NCI-H2107 treated with DMSO at 0.1 percent for 48 hours (cell line): ENCODE results near the gene TDRD12.

Experiments used
- DNase-seq: peaks from one replicate; lab custom pipeline; 2025; ENCODE audit not compliant: unreplicated experiment; lab: John Stamatoyannopoulos, UW

Gene TDRD12

DNA sequence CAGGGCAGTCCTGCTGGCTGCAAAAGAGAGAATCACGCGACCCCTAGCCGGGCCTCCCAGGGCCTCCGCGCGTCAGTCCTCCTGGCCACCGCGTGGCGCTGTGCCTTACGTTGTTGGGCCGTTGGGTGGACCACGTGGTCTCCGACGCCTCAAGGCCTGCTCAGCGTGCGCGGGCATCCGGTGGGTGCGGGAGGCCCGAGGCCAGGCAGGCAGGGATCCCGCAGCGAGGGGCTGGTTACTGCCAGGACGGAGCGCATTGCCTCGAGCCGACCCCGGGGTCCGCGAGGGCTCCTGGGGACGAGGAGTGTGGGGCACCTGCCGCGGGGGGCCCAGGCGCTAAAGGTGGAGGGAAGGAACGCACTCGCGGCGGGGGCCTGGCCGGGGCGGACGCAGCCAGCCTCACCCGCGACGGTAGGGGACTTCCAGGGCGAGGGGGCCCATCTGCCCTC, at the start of gene TDRD12:
Gene TDRD12 (plus strand): TSS at position 157 of the 449 bp plus-strand sequence. CDS start 306 bp downstream, outside the sequence.
- DNase-seq, result no peak

- no peak for DNase-seq
These were observed 47.5 kb upstream of the TDRD12 start for GRCh38 chr19:32671883-32672593.

GRCh38 chr19:32672841-32673240, 46.7 kb upstream of the TDRD12 start:
- DNase-seq, result no peak

DNA sequence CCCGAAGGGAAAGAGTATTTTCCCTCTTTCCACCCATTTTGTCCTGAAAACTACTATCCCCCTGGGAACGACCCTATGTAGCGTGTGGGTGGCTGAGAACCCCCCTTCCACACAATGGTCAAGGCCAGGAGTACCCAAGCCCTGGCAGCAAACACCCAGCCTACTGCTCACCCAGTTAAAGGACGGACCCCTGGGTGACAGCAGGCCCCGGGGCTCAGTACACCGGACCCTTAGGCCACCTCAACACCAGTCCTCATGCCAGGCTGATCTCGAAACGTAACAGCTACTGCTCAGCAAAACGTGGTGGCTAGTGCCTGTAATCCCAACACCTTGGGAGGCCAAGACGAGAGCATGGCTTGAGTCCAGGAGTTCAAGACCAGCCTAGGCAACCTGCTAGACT, 46.0 kb upstream of the TDRD12 start:
- DNase-seq, result no peak

DNA sequence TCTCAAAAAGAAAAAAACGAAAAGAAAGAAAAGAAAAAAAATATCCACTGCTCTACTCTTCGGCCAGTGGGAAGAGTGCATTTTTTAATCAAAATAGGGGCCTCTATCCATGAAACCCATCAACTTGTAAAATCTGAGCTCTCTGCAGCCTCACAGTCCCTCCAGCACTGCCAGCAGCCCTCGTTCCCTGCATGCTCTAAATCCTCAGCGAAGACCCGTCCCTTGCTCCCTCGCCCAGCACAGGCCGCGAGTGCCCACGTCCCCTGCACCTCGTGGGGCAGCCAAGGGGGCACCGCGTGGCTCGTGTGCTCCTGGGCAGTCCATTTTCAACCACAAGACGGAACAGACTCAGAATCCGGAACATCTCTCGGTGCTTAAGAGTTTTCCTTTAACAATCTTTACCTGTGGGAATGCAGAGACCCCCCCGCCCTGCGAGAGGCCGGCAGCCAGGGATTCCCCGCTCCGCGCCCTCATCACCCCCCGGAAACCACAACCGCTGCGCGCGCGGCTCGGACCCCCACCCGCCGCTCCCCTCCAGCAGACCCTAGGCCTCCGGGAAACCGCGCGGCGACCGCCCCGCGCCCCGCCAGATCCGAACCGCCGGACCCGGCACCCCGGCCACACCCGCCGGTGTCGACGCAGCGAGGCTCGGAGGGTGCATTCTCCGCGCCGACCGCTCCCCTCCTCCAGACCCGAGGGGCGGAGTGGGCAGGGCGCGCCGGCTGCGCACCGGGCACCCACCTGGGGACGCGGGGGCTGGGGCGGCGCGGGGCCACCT, 45.2 kb upstream of the TDRD12 start:
- no peak for DNase-seq

GRCh38 chr19:32674931-32675719, 44.4 kb upstream of the TDRD12 start, which contains the start of gene ANKRD27:
Gene ANKRD27 (minus strand): TSS chr19:32675180. CDS start chr19:32659015, 16,165 bp downstream.
- DNase-seq, result peak; percentile 97

GRCh38 chr19:32675720-32676185, 43.8 kb upstream of the TDRD12 start, which contains the start of gene RGS9BP:
Gene RGS9BP (plus strand): TSS chr19:32675848. CDS start chr19:32676264, 416 bp downstream.
- DNase-seq, result no peak

GRCh38 chr19:32676186-32676894, 43.2 kb upstream of the TDRD12 start:
- DNase-seq, result no peak

DNA sequence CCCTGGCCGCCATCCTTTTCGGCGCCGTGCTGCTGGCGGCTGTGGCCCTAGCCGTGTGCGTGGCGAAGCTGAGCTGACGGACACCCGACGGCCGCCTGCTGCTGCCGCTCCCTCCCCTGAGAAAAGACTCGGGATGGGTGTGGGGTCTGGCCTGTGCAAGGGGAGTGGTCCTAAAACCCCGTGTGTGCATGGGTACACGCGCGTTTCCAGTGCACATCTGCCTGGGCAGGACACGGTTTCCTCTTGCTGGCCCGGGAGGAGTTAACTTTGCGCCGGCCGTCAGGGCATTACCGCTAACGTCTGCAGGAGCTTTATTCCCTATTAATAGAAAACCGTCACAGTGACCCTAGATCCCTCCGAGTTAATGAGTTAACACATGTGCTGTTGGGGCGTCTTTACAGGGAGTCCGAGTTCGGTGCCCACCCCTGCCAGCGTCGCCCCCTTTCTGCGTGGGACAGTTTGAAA, 42.6 kb upstream of the TDRD12 start:
- DNase-seq, result no peak

- no peak for DNase-seq
These were observed 41.9 kb upstream of the TDRD12 start for GRCh38 chr19:32677657-32678056.

- no peak for DNase-seq
These were observed 38.6 kb upstream of the TDRD12 start for GRCh38 chr19:32680986-32681385.

- DNase-seq, result no peak
These were observed 37.2 kb upstream of the TDRD12 start for GRCh38 chr19:32682317-32682716.

DNA sequence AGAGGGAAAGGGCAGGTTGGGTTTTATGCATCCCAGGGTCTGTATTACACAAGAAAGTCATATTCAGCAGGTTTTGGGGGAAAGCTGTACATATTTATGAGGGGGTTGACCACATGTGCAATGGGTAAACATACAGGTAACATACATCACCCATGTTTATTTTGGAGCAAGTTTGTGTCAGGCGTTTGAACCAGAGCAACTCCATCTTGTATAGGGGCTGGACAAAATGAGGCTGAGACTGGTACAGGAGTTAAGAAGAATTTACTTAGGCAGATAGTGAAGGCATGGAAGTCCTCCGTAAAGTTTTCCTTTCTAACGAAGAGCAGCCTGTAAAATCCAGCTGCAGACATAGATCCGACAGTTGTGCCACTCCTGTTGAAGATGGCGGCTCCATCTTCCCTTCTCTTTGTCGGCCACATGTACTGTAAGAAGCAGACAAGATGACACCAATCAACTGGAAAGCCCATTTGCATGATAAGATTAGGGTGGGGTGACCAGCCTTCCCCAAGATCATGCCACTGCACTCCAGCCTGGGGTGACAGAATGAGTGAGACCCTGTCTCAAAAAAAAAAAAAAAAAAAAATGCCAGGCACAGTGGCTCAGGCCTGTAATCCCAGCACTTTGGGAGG, 32.6 kb upstream of the TDRD12 start:
- DNase-seq, result no peak

GRCh38 chr19:32687681-32688080, 31.9 kb upstream of the TDRD12 start:
- DNase-seq, result no peak

- no peak for DNase-seq
These were observed 31.3 kb upstream of the TDRD12 start for GRCh38 chr19:32688311-32688710.

- peak; percentile 62 for DNase-seq
These were observed 28.1 kb upstream of the TDRD12 start, which contains the start of gene NUDT19 for GRCh38 chr19:32691291-32691951. Gene NUDT19 (plus strand): TSS chr19:32691821. CDS start chr19:32691961, 140 bp downstream.

DNA sequence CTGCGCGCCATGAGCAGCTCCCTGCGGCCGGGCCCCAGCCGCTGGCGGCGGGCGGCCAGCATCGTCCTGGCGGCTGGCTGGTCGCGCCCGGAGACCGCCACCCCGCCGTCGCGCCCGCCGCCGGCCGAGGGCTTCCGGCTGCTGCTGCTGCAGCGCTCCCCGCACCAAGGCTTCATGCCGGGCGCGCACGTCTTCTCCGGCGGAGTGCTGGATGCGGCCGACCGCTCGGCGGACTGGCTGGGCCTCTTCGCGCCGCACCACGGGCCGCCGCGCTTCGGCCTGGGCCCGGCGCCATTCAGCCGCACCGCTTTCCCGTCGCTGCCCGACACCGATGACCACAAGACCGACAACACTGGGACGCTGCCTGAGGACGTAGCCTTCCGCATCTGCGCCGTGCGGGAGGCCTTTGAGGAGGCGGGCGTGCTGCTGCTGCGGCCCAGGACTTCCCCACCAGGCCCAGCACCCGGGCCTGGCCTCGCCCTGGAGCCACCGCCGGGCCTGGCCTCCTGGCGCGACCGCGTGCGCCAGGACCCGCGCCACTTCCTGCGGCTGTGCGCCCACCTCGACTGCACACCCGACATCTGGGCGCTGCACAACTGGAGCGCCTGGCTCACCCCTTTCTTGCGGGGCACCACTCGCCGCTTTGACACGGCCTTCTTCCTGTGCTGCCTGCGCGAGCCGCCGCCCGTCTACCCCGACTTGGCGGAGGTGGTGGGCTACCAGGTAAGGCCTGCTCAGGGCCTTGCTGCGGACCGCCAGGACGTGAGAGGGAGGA, 27.4 kb upstream of the TDRD12 start:
- no peak for DNase-seq

- no peak for DNase-seq
These were observed 26.9 kb upstream of the TDRD12 start for GRCh38 chr19:32692727-32693061.
